ENCODE results near the gene TMEM222. TPM values are rescaled to one million over a fixed set of nuclear protein-coding genes. Genes with fewer than 3 reads are reported as not detected.

TMEM222 gene
- total RNA-seq, 2 donors from 2014 or later: 24.8 to 27.0 TPM

DNA sequence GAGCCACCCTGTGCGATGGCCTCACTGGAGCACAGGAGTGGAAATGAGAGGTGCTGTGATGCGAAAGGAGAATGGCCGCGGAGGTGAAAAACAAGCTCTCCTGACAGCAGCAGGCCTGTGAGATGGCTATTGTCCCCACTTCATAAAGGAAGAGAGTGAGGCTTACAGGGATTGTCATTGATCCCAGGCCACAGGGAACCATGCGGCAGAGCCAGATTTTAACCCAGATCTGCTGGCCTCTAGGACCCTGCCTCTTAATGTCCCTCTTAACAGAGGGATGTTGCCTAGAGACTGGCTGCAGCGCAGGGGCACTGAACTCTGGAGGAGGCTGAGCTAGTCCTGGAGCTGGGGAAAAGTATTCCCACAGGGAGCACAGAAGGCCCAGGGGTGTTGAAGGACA is 16.8 kb downstream of the TMEM222 start:
- H3K36me3 Mint-ChIP-seq (ENCODE audit: low read depth): peaks cover 5% of the 10 kb centered on the region
- H3K4me1 Mint-ChIP-seq: peaks cover 37% of the 10 kb centered on the region
- no peaks in the 10 kb centered on the region for H3K9me3 ChIP-seq (ENCODE audit: control insufficient read depth, low read length, poor library complexity, severe bottlenecking)
- ATAC-seq (no peak), DNase-seq (no peak)
- peak overlapping the region; percentile 76 for H3K4me3 Mint-ChIP-seq
- peak overlapping the region; percentile 98 for H3K27ac Mint-ChIP-seq
- no peaks in the 10 kb centered on the region for H3K27me3 Mint-ChIP-seq

GRCh38 chr1:27339213-27339612 is 17.2 kb downstream of the TMEM222 start:
- DNase-seq (no peak), ATAC-seq (no peak)
- H3K27ac Mint-ChIP-seq: peak overlapping the region; percentile 98
- H3K9me3 ChIP-seq (ENCODE audit: control insufficient read depth, low read length, poor library complexity, severe bottlenecking): no peaks in the 10 kb centered on the region
- peak overlapping the region; percentile 76 for H3K4me3 Mint-ChIP-seq
- peaks cover 39% of the 10 kb centered on the region for H3K4me1 Mint-ChIP-seq
- no peaks in the 10 kb centered on the region for H3K27me3 Mint-ChIP-seq
- peaks cover 5% of the 10 kb centered on the region for H3K36me3 Mint-ChIP-seq (ENCODE audit: low read depth)

- H3K9me3 ChIP-seq (ENCODE audit: control insufficient read depth, low read length, poor library complexity, severe bottlenecking): no peaks in the 10 kb centered on the region
- peak within 1 kb of the TSS; percentile 98 for H3K27ac Mint-ChIP-seq
- peaks cover 9% of the 10 kb centered on the region for H3K36me3 Mint-ChIP-seq (ENCODE audit: low read depth)
- ATAC-seq: peak; percentile 66
- peaks cover 49% of the 10 kb centered on the region for H3K4me1 Mint-ChIP-seq
- peak within 1 kb of the TSS; percentile 99 for H3K4me3 Mint-ChIP-seq
- peak; percentile 45 to 56 (median 54) for DNase-seq
- H3K27me3 Mint-ChIP-seq: no peaks in the 10 kb centered on the region
Measured at GRCh38 chr1:27341525-27342252, 19.7 kb downstream of the TMEM222 start, which contains the start of gene SYTL1. Gene SYTL1 (plus strand): TSS chr1:27342022. CDS start chr1:27345335, 3,313 bp downstream.

DNA sequence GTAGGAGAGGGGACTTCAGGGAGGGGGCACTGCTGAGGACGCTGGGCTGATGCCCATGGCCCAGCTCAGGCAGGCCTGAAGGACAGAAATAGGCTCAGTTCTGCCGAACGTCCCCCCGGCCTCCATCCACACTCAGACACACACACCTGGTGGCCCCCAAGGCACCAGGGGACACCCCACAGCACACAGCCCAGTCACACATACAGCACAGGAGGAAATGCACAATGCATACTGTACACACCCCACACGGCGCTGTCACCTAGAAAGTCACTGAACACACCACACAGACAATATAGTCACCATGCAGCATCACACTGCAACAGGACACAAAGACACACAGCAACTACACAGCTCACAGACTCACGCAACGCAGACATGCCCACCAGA is 20.4 kb downstream of the TMEM222 start:
- Mint-ChIP-seq H3K36me3 (ENCODE audit: low read depth) (peaks cover 9% of the 10 kb centered on the region), H3K4me1 (peaks cover 53% of the 10 kb centered on the region), H3K4me3 (peak overlapping the region; percentile 99), H3K27ac (peak overlapping the region; percentile 98), H3K27me3 (no peaks in the 10 kb centered on the region)
- no peaks in the 10 kb centered on the region for H3K9me3 ChIP-seq (ENCODE audit: control insufficient read depth, low read length, poor library complexity, severe bottlenecking)
- DNase-seq (no peak), ATAC-seq (peak; percentile 48)

DNA sequence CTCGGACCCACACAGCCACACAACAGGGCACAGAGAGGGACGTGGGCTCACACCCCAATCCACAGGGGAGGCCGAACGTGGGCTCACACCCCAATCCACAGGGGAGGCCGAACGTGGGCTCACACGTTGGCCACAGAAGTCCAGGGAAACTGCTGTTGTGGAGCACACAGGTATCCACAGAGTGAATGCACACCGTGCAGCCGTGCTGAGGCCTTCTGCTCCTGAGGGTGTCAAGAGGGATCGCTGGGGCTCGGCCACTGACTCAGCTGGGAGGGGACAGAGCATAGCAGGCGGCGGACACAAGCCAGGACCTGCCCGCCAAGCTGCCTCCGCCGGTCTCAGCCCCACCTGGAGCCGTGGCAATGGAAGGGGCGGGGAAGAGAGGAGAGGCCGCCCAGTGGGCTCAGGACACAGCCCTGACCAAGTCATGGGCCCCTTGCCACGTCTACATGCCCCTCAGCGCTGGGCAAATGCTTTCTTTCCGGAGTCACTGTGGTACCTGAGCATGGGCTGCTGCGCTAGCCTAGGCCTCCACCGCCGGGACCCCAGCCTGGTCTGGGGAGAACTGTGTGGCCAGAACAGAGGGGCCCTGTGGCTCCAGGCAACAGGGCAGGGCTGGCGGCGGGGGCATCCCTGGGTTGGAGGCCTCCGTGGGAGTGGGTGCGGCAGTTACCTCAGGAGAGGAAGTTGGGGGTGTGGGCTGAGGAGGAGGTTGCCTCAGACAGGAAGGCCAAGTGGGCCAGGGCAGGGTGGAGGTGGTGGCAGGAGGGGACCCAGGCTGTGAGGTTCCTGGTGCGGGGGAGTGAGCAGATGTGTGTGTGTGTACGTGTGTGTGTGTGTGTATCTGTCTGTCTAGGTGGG is 21.0 kb downstream of the TMEM222 start:
- no peaks in the 10 kb centered on the region for H3K27me3 Mint-ChIP-seq
- peaks cover 10% of the 10 kb centered on the region for H3K36me3 Mint-ChIP-seq (ENCODE audit: low read depth)
- no peaks in the 10 kb centered on the region for H3K9me3 ChIP-seq (ENCODE audit: control insufficient read depth, low read length, poor library complexity, severe bottlenecking)
- peak; percentile 87 for ATAC-seq
- peak; percentile 64 to 76 (median 67) for DNase-seq
- H3K27ac Mint-ChIP-seq: peak overlapping the region; percentile 98
- H3K4me3 Mint-ChIP-seq: peak overlapping the region; percentile 99
- peaks cover 57% of the 10 kb centered on the region for H3K4me1 Mint-ChIP-seq

DNA sequence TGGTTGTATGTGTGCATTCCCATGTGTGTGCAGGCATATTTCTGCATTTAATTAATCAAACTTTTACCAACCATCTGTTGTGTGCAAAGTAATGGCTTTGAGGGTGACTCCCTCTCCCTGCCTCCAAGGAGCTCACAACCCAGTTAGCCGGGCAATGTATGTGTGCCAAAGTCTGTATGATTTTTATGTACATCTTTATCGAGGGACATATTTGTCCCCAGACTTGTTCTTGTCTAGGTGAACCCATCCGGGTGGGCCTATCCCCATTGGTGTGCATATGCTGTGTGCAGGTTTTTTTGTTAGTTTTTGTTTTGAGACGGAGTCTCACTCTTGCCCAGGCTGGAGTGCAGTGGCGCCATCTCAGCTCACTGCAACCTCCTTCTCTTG is 21.7 kb downstream of the TMEM222 start:
- peak overlapping the region; percentile 98 for H3K27ac Mint-ChIP-seq
- peak overlapping the region; percentile 99 for H3K4me3 Mint-ChIP-seq
- H3K9me3 ChIP-seq (ENCODE audit: control insufficient read depth, low read length, poor library complexity, severe bottlenecking): no peaks in the 10 kb centered on the region
- peaks cover 59% of the 10 kb centered on the region for H3K4me1 Mint-ChIP-seq
- ATAC-seq (peak; percentile 6), DNase-seq (no peak)
- H3K36me3 Mint-ChIP-seq (ENCODE audit: low read depth): peaks cover 12% of the 10 kb centered on the region
- no peaks in the 10 kb centered on the region for H3K27me3 Mint-ChIP-seq

GRCh38 chr1:27345272-27345671 is 23.3 kb downstream of the TMEM222 start:
- peak overlapping the region; percentile 80 for H3K4me3 Mint-ChIP-seq
- peaks cover 12% of the 10 kb centered on the region for H3K36me3 Mint-ChIP-seq (ENCODE audit: low read depth)
- DNase-seq: no peak
- no peaks in the 10 kb centered on the region for H3K9me3 ChIP-seq (ENCODE audit: control insufficient read depth, low read length, poor library complexity, severe bottlenecking)
- H3K27ac Mint-ChIP-seq: peak overlapping the region; percentile 57
- ATAC-seq: no peak
- no peaks in the 10 kb centered on the region for H3K27me3 Mint-ChIP-seq
- H3K4me1 Mint-ChIP-seq: peaks cover 49% of the 10 kb centered on the region

DNA sequence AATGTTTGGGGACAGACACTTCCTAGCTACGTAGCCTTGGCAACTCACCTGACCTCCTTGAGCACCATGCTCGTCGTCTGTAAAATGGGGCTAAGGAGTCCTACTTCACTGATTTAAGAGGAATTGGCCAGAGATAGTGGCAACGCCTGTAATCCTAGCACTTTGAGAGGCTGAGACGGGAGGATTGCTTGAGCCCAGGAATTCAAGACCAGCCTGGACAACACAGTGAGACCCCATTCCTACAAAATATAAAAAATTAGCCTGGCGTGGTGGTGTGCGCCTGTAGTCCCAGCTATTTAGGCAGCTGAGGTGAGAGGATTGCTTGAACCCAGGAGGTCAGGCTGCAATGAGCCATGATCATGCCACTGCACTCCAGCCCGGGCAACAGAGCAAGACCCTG is 24.4 kb downstream of the TMEM222 start:
- Mint-ChIP-seq H3K36me3 (ENCODE audit: low read depth) (peaks cover 12% of the 10 kb centered on the region), H3K4me3 (peak overlapping the region; percentile 59), H3K27me3 (no peaks in the 10 kb centered on the region), H3K27ac (peak overlapping the region; percentile 57), H3K4me1 (peaks cover 40% of the 10 kb centered on the region)
- DNase-seq (no peak), ATAC-seq (no peak)
- no peaks in the 10 kb centered on the region for H3K9me3 ChIP-seq (ENCODE audit: control insufficient read depth, low read length, poor library complexity, severe bottlenecking)

GRCh38 chr1:27346991-27347624 is 25.1 kb downstream of the TMEM222 start:
- Mint-ChIP-seq H3K36me3 (ENCODE audit: low read depth) (peaks cover 12% of the 10 kb centered on the region), H3K27ac (peak overlapping the region; percentile 19), H3K4me3 (no peak overlapping the region), H3K27me3 (no peaks in the 10 kb centered on the region), H3K4me1 (peaks cover 35% of the 10 kb centered on the region)
- DNase-seq (no peak), ATAC-seq (no peak)
- no peaks in the 10 kb centered on the region for H3K9me3 ChIP-seq (ENCODE audit: control insufficient read depth, low read length, poor library complexity, severe bottlenecking)

DNA sequence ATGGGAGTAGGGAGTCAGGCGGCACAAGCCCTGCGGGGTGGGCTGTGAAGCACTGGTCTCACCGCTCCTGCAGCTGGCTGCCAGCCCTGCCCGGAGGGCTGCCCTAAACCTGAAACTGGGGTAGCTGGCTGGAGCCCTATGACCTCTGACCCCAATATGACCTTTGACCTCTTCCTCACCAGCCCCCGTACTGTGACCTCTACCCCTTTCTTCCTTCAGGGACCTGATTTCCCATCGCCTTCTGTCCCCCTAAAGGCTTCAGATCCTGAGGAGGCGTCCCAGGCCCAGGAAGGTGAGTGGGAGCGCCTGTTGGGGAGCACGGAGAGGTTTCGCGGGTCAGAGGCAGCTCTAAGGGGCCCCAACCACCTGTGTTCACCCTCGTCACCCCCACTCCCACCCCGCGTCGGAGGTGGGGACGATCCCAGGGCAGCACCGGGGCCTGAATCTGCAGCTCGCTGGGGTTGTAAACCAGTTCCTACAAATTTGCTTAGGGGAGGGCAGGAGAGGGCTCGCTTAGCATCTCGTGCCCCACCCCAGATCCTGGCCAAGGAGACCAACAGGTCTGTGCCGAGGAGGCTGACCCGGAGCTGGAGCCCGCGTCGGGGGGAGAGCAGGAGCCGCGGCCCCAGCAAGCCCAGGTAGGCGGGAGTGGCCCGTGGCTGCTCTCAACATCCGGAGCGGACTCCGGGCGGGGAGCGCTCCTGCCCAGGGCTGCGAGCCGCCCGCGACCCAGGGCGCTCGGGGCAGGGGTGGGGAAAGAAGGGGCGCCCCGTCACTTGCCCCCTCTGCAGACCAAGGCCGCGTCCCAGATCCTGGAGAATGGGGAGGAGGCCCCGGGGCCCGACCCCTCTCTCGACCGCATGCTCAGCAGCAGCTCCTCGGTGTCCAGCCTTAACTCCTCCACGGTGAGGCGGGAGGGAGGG is 27.2 kb downstream of the TMEM222 start:
- Mint-ChIP-seq H3K27ac (peak overlapping the region; percentile 59), H3K36me3 (ENCODE audit: low read depth) (peaks cover 7% of the 10 kb centered on the region), H3K27me3 (no peaks in the 10 kb centered on the region), H3K4me3 (peak overlapping the region; percentile 84), H3K4me1 (peaks cover 25% of the 10 kb centered on the region)
- ATAC-seq: peak; percentile 90
- peak in 2 of 3 donors; percentile 34 to 42 for DNase-seq
- no peaks in the 10 kb centered on the region for H3K9me3 ChIP-seq (ENCODE audit: control insufficient read depth, low read length, poor library complexity, severe bottlenecking)

GRCh38 chr1:27349784-27350662 is 28.1 kb downstream of the TMEM222 start:
- no peaks in the 10 kb centered on the region for H3K9me3 ChIP-seq (ENCODE audit: control insufficient read depth, low read length, poor library complexity, severe bottlenecking)
- no peaks in the 10 kb centered on the region for H3K27me3 Mint-ChIP-seq
- peaks cover 21% of the 10 kb centered on the region for H3K4me1 Mint-ChIP-seq
- no peak overlapping the region for H3K4me3 Mint-ChIP-seq
- peaks cover 7% of the 10 kb centered on the region for H3K36me3 Mint-ChIP-seq (ENCODE audit: low read depth)
- H3K27ac Mint-ChIP-seq: no peak overlapping the region
- ATAC-seq (peak; percentile 75), DNase-seq (no peak)
